Bronchial epithelial cell (primary cell): Measurements from ENCODE around the gene PKP1. TPM values are rescaled to one million over a fixed set of nuclear protein-coding genes. Genes with fewer than 3 reads are reported as not detected.
A peak's percentile ranks its signal among the peaks of the same experiment; 100 is the strongest.

Source experiments
- DNase-seq: peaks from one replicate; pipeline ENCODE4 v3.0.0-alpha.2; 2010; ENCODE audit warnings: low read depth
- FAIRE-seq: peaks from 2 replicates; lab custom pipeline; 2011; peaks lifted over from hg19 to GRCh38; lab: Jason Lieb, UNC
- H3K27me3 ChIP-seq: 2 replicates; pipeline ENCODE4 v1.5.1; 2011; ENCODE audit warnings: low read length; ENCODE audit not compliant: control insufficient read depth, insufficient read depth
- H3K36me3 ChIP-seq: 2 replicates; pipeline ENCODE4 v1.5.1; 2011; ENCODE audit warnings: low read length; ENCODE audit not compliant: control insufficient read depth, insufficient read depth
- H3K4me3 ChIP-seq: 2 replicates; pipeline ENCODE4 v1.5.1; 2011; ENCODE audit warnings: mild to moderate bottlenecking, low read depth, low read length, control low read depth
- CTCF ChIP-seq: IDR thresholded peaks from 2 replicates; pipeline ENCODE4 v1.5.1; 2011; ENCODE audit warnings: mild to moderate bottlenecking, moderate library complexity, low read length, control low read depth, inconsistent platforms; ENCODE audit not compliant: insufficient read depth, severe bottlenecking
- total RNA-seq: library from RNA; depleted of rRNA; stranded (reverse); fragments of >200 nt; gene quantifications from 2 replicates; pipeline ENCODE4 v1.2.1, GENCODE V29; 2014

PKP1 gene
- total RNA-seq, 1 donor from 2014 or later: 117 TPM

GRCh38 chr1:201360901-201361651 lies 77.8 kb downstream of the PKP1 start:
- no peak for FAIRE-seq
- DNase-seq: no peak
- no peak for TF ChIP-seq CTCF
- H3K4me3 ChIP-seq: no peak overlapping the region
- H3K27me3 ChIP-seq: no peaks in the 10 kb centered on the region
- no peaks in the 10 kb centered on the region for H3K36me3 ChIP-seq

- DNase-seq (no peak), FAIRE-seq (peak; percentile 43)
- Histone ChIP-seq H3K4me3 (no peak overlapping the region), H3K36me3 (no peaks in the 10 kb centered on the region), H3K27me3 (no peaks in the 10 kb centered on the region)
- TF ChIP-seq CTCF: peak; percentile 93
Observed at GRCh38 chr1:201361652-201362504, 78.6 kb downstream of the PKP1 start.

- DNase-seq (no peak), FAIRE-seq (no peak)
- no peak for TF ChIP-seq CTCF
Observed at GRCh38 chr1:201362906-201363305, 79.6 kb downstream of the PKP1 start.

GRCh38 chr1:201363467-201363866 lies 80.2 kb downstream of the PKP1 start:
- DNase-seq: no peak
- no peak for TF ChIP-seq CTCF
- Histone ChIP-seq H3K4me3 (no peak overlapping the region), H3K27me3 (peaks cover 4% of the 10 kb centered on the region), H3K36me3 (no peaks in the 10 kb centered on the region)
- FAIRE-seq: no peak

More at GRCh38 chr1:201362906-201363305, 79.6 kb downstream of the PKP1 start:
- Histone ChIP-seq H3K27me3 (peaks cover 4% of the 10 kb centered on the region), H3K36me3 (no peaks in the 10 kb centered on the region), H3K4me3 (no peak overlapping the region)

- Histone ChIP-seq H3K27me3 (peaks cover 8% of the 10 kb centered on the region), H3K4me3 (no peak overlapping the region), H3K36me3 (no peaks in the 10 kb centered on the region)
- no peak for DNase-seq
- FAIRE-seq: no peak
- no peak for TF ChIP-seq CTCF
Observed at GRCh38 chr1:201364808-201365105, 81.5 kb downstream of the PKP1 start.
